Adipocyte (in vitro differentiated cells): ENCODE data around the gene AFAP1.

Experiments
- DNase-seq: peaks from one replicate; pipeline ENCODE4 v3.0.0-alpha.2; 2015; ENCODE audit warnings: low read depth
- H3K27me3 ChIP-seq: replicated peaks from 2 replicates; pipeline ENCODE4 v1.7.0; 2013; ENCODE audit warnings: mild to moderate bottlenecking, low read length, moderate library complexity; ENCODE audit not compliant: control insufficient read depth, insufficient read depth
- H3K36me3 ChIP-seq: 2 replicates; pipeline ENCODE4 v1.7.0; 2013; ENCODE audit warnings: low read length, mild to moderate bottlenecking, moderate library complexity; ENCODE audit not compliant: control insufficient read depth, insufficient read depth, severe bottlenecking
- H3K4me1 ChIP-seq: 2 replicates; pipeline ENCODE4 v1.7.0; 2013; ENCODE audit warnings: mild to moderate bottlenecking, low read length, moderate library complexity; ENCODE audit not compliant: control insufficient read depth, insufficient read depth
- H3K4me3 ChIP-seq: 2 replicates; pipeline ENCODE4 v1.7.0; 2013; ENCODE audit warnings: mild to moderate bottlenecking, low read length, moderate library complexity
- H3K9ac ChIP-seq: 2 replicates; pipeline ENCODE4 v1.7.0; 2013; ENCODE audit warnings: mild to moderate bottlenecking, low read length, moderate library complexity
- H3K9me3 ChIP-seq: 2 replicates; pipeline ENCODE4 v1.7.0; 2013; ENCODE audit warnings: mild to moderate bottlenecking, low read length, moderate library complexity; ENCODE audit not compliant: control insufficient read depth

The AFAP1 gene

GRCh38 chr4:7857993-7858392 is 81.7 kb downstream of the AFAP1 start:
- H3K9ac ChIP-seq, result peak overlapping the region; percentile 76
- H3K9me3 ChIP-seq, result no peaks in the 10 kb centered on the region
- peak overlapping the region; percentile 51 for H3K4me3 ChIP-seq
- no peak for DNase-seq
- H3K36me3 ChIP-seq, result peaks cover 37% of the 10 kb centered on the region
- peaks cover 56% of the 10 kb centered on the region for H3K4me1 ChIP-seq
- H3K27me3 ChIP-seq, result no peaks in the 10 kb centered on the region

- peaks cover 63% of the 10 kb centered on the region for H3K4me1 ChIP-seq
- H3K27me3 ChIP-seq, result no peaks in the 10 kb centered on the region
- peak overlapping the region; percentile 51 for H3K4me3 ChIP-seq
- peak; percentile 86 for DNase-seq
- H3K9me3 ChIP-seq, result no peaks in the 10 kb centered on the region
- H3K36me3 ChIP-seq, result peaks cover 43% of the 10 kb centered on the region
- H3K9ac ChIP-seq, result peak overlapping the region; percentile 76
Measured at GRCh38 chr4:7857238-7857701, 82.4 kb downstream of the AFAP1 start.

- Histone ChIP-seq H3K27me3 (no peaks in the 10 kb centered on the region), H3K9ac (no peak overlapping the region), H3K9me3 (no peaks in the 10 kb centered on the region), H3K4me1 (peaks cover 54% of the 10 kb centered on the region), H3K4me3 (no peak overlapping the region), H3K36me3 (peaks cover 58% of the 10 kb centered on the region)
- DNase-seq, result no peak
Measured at GRCh38 chr4:7855731-7856130, 83.9 kb downstream of the AFAP1 start.

DNA sequence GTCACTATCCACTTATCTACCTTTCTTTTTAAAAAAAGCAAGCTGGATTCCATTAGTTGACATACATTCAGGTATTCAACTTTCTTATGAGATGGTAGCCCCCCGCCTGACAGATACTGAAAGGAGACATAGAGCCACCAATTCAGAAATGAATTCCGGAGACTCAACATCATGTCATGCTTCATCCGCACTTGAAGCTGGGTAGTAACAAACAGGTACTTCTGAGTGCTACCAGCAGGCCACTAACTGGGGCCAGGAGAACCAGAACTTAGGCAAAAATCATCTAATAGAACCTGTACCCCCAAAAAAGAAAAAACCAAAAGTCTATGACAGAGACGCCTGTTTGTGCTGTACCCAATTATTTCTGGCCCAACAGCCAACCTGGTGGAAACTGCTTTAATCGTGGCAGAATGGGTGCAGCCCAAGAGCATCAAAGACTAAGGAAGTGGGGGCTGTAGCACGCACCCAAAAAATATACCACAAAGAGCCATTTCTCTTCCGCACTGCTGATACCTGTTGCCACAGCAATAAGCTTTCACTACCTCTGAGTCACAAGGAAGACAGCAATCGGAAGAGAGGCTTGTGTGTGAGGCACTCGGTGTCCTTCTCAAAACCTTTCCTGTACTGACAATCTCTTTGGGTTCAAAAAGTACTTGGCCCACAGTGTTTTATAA is 84.8 kb downstream of the AFAP1 start:
- Histone ChIP-seq H3K4me3 (no peak overlapping the region), H3K9me3 (no peaks in the 10 kb centered on the region), H3K4me1 (peaks cover 48% of the 10 kb centered on the region), H3K9ac (no peak overlapping the region), H3K36me3 (peaks cover 58% of the 10 kb centered on the region), H3K27me3 (no peaks in the 10 kb centered on the region)
- DNase-seq, result no peak

DNA sequence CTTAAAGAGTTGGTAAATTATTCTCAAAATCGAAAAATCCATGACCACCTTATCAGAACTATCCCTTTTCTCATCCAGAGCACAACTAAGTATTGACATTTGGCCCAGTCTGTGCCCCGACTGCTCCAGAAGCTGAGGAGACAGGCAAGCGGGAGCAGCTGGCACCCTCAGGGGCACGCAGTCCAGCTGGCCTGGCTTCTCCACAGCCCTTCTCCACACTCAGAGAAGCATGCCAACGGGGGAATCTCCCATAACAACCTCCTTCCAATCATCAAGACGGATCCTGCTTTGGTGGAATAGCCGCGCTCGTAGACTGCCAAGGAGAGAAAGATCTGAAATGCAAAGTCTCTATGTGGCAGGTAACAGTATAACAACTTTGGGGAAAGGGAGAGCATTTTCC is 85.4 kb downstream of the AFAP1 start:
- H3K9me3 ChIP-seq, result no peaks in the 10 kb centered on the region
- DNase-seq, result no peak
- H3K36me3 ChIP-seq, result peaks cover 60% of the 10 kb centered on the region
- no peaks in the 10 kb centered on the region for H3K27me3 ChIP-seq
- peaks cover 46% of the 10 kb centered on the region for H3K4me1 ChIP-seq
- no peak overlapping the region for H3K4me3 ChIP-seq
- no peak overlapping the region for H3K9ac ChIP-seq

DNA sequence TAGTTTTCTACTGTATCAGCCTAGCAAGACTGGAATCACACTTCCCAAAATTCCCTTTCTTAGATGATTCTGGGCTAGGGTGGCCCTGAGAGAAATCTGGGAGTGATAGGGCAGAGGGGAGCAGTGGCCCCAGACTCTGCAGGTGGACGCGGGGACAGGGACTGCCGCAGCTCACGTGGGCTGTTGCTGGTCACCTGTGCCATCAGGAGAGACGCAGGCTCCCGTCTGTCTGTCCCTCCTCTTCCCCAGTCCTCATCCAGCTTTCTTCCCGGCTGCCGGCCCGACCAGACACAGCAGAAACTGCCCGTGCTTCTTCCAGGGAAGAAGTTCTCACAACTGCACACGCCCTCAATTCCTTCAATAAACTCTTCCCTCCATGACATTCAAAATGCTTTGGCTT is 86.4 kb downstream of the AFAP1 start:
- no peaks in the 10 kb centered on the region for H3K27me3 ChIP-seq
- H3K4me3 ChIP-seq, result no peak overlapping the region
- H3K4me1 ChIP-seq, result peaks cover 41% of the 10 kb centered on the region
- peaks cover 68% of the 10 kb centered on the region for H3K36me3 ChIP-seq
- no peak overlapping the region for H3K9ac ChIP-seq
- no peak for DNase-seq
- H3K9me3 ChIP-seq, result no peaks in the 10 kb centered on the region

DNA sequence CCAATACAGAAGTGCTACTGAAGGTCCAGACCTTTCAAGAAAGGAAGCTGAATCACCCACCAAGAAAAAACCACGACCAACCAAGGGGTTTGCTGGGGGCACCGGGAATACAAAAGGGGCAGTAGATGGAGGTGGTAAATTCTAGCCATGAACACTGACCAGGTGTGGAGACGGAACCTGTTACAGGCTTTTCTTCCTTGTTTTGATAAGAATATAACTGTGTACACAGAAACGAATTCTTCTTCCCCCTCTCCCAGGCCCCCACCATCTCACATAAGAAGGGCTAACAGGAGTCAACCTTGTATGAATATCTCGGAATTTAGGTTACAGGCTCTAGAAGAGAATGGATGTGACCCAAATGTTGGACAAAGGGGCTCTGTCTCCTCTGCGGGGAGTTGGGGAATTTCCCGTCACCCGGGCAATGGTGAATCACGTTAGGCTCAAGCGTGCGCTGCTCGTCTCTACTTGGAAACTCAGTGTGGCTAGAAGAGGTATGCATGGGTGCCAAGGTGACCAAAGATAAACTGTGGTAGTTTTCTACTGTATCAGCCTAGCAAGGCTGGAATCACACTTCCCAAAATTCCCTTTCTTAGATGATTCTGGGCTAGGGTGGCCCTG is 87.0 kb downstream of the AFAP1 start:
- Histone ChIP-seq H3K27me3 (no peaks in the 10 kb centered on the region), H3K9ac (no peak overlapping the region), H3K36me3 (peaks cover 68% of the 10 kb centered on the region), H3K4me3 (no peak overlapping the region), H3K9me3 (no peaks in the 10 kb centered on the region), H3K4me1 (peaks cover 35% of the 10 kb centered on the region)
- DNase-seq, result no peak

DNA sequence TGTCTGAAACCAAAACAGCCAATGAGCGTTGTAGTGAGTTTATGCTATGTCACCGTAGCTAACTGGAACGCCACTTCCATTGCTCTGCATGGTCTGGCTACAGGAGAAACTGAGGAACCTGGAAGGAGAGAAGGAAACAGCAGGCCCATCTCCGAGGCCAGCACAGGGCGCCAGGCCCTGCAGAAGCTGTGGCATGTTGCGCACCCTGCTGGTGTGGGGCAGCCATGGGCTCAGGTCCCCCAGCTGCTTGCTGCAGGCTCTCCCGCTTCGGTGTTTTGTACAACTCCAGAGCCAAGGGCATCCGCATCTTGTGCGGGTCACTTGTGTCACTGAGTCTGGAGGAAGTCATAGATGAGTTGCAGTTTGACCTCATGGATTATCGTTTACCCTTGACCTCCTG is 89.2 kb downstream of the AFAP1 start:
- DNase-seq, result no peak
- Histone ChIP-seq H3K36me3 (peaks cover 74% of the 10 kb centered on the region), H3K27me3 (no peaks in the 10 kb centered on the region), H3K9ac (no peak overlapping the region), H3K4me3 (no peak overlapping the region), H3K9me3 (no peaks in the 10 kb centered on the region), H3K4me1 (peaks cover 17% of the 10 kb centered on the region)

DNA sequence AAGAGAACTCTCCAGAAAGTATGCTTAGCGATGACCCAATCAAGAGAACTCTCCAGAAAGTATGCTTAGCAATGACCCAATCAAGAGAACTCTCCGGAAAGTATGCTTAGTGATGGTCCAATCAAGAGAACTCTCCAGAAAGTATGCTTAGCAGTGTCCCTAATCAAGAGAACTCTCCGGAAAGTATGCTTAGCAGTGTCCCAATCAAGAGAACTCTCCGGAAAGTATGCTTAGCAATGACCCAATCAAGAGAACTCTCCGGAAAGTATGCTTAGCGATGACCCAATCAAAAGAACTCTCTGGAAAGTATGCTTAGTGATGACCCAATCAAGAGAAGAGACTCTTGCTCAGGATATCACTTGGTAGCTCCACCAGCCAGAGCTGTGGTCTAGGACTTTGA is 92.5 kb downstream of the AFAP1 start:
- Histone ChIP-seq H3K36me3 (peaks cover 43% of the 10 kb centered on the region), H3K4me3 (no peak overlapping the region), H3K9me3 (no peaks in the 10 kb centered on the region)

GRCh38 chr4:7845493-7846128 is 94.0 kb downstream of the AFAP1 start:
- peaks cover 34% of the 10 kb centered on the region for H3K36me3 ChIP-seq
- DNase-seq, result no peak
- no peak overlapping the region for H3K4me3 ChIP-seq
- H3K4me1 ChIP-seq, result peaks cover 44% of the 10 kb centered on the region
- H3K9me3 ChIP-seq, result no peaks in the 10 kb centered on the region
- no peak overlapping the region for H3K9ac ChIP-seq
- H3K27me3 ChIP-seq, result no peaks in the 10 kb centered on the region

More for the DNA sequence above, 92.5 kb downstream of the AFAP1 start:
- H3K9ac ChIP-seq, result no peak overlapping the region
- no peaks in the 10 kb centered on the region for H3K27me3 ChIP-seq
- peaks cover 35% of the 10 kb centered on the region for H3K4me1 ChIP-seq
- DNase-seq, result no peak

- peak; percentile 80 for DNase-seq
- H3K9me3 ChIP-seq, result no peaks in the 10 kb centered on the region
Measured at GRCh38 chr4:7844594-7844991, 95.1 kb downstream of the AFAP1 start.

More at GRCh38 chr4:7844594-7844991, 95.1 kb downstream of the AFAP1 start:
- peaks cover 44% of the 10 kb centered on the region for H3K4me1 ChIP-seq
- H3K27me3 ChIP-seq, result no peaks in the 10 kb centered on the region
- no peak overlapping the region for H3K4me3 ChIP-seq
- H3K36me3 ChIP-seq, result peaks cover 30% of the 10 kb centered on the region
- H3K9ac ChIP-seq, result peak overlapping the region; percentile 88
